ENCODE results near the gene PCDH9. TPM values are rescaled to one million over a fixed set of nuclear protein-coding genes. Genes with fewer than 3 reads are reported as not detected.

Gene PCDH9
- total and polyA plus RNA-seq, 10 of the 15 experiments (the other 5 are each of a cell fraction or from before 2014, with no cell fraction given) = 0.02 to 2.3 (median 0.05) TPM; not detected in 1

DNA sequence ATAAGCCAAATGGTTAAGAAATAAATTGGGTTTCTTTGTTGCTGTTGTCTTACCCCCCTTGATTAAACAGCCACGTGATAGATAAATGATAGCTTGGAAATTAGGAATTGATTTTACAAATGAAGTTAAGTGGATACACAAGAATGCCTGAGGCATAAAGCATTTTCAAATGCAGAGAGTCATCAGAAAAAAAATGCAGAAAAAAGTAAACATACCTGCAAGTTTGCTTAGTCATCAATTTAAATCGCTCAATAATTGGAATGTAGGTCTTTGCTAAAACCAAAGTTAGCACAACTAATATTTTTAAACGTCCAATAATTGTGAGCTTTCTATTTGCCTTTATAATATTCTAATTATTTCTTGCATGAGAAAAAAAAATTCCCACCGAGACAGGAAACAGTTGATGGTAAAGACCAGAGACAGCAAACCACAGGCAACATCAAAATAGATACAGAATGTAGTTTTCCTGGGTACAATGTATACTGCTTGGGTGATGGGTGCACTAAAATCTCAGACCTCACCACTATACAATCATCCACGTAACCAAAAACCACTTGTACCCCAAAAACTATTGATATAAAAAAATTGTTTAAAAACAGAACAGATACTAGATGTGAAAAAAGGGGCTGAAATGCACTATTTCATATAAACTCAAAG lies 924.0 kb downstream of the PCDH9 start:
- no peaks in the 10 kb centered on the region for H3K9me3 ChIP-seq (replicated peaks; ENCODE audit: control insufficient read depth, insufficient read depth, low read length)
- ChIA-PET RAD21 (ENCODE audit: unreplicated experiment) (no interaction called here), SMC1A (ENCODE audit: uncharacterized antibody, unreplicated experiment) (interaction anchor here (1.4 kb wide), 1 partner anchor 17 kb away, joined by 3 read pairs; no protein-coding TSS in a partner anchor), CTCF (no interaction called here), POLR2A (no interaction called here)
- no peaks in the 10 kb centered on the region for H3K36me3 ChIP-seq (ENCODE audit: control insufficient read depth in 2 of 2, insufficient read depth in 2 of 2, low read length in 1 of 2)
- no peak for FAIRE-seq
- H3K27ac ChIP-seq (ENCODE audit: control insufficient read depth, insufficient read depth) = no peak overlapping the region
- H3K27me3 ChIP-seq (replicated peaks in 1 of 2; ENCODE audit: control insufficient read depth in 2 of 2, insufficient read depth in 2 of 2, low read length in 1 of 2) = no peaks in the 10 kb centered on the region
- in situ Hi-C loops (cut with MboI) (no loop called here), intact Hi-C loops (cut with micrococcal nuclease; ENCODE audit: unreplicated experiment) (no loop called here)
- WGBS (ENCODE audit: insufficient coverage, insufficient replicate concordance, low lambda C conversion rate, missing lambda C conversion rate) = 0% methylated on average over 5 of the region's 5 CpGs
- TF ChIP-seq IRF4 (IDR thresholded peaks at IDR 0.05; ENCODE audit: low read depth, low read length) = no peak
- TF ChIP-seq SREBF1 (IDR thresholded peaks at IDR 0.05; ENCODE audit: low read length) = no peak
- no peak for TF ChIP-seq ZNF24 (IDR thresholded peaks at IDR 0.05)
- no peak for TF ChIP-seq CHD4 (IDR thresholded peaks at IDR 0.05)
- TF ChIP-seq HCFC1 (IDR thresholded peaks at IDR 0.05; ENCODE audit: low read length) = no peak
- TF ChIP-seq, protein P1, sequence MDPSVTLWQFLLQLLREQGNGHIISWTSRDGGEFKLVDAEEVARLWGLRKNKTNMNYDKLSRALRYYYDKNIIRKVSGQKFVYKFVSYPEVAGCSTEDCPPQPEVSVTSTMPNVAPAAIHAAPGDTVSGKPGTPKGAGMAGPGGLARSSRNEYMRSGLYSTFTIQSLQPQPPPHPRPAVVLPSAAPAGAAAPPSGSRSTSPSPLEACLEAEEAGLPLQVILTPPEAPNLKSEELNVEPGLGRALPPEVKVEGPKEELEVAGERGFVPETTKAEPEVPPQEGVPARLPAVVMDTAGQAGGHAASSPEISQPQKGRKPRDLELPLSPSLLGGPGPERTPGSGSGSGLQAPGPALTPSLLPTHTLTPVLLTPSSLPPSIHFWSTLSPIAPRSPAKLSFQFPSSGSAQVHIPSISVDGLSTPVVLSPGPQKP (IDR thresholded peaks at IDR 0.05; ENCODE audit: low read depth, low read length) = no peak
- TF ChIP-seq JUND (IDR thresholded peaks at IDR 0.05; ENCODE audit: low read depth, low read length) = no peak
- no peak for TF ChIP-seq MYC (IDR thresholded peaks at IDR 0.05; ENCODE audit: insufficient read depth, insufficient read length, insufficient replicate concordance, low read length, severe bottlenecking)
- TF ChIP-seq, protein P2, sequence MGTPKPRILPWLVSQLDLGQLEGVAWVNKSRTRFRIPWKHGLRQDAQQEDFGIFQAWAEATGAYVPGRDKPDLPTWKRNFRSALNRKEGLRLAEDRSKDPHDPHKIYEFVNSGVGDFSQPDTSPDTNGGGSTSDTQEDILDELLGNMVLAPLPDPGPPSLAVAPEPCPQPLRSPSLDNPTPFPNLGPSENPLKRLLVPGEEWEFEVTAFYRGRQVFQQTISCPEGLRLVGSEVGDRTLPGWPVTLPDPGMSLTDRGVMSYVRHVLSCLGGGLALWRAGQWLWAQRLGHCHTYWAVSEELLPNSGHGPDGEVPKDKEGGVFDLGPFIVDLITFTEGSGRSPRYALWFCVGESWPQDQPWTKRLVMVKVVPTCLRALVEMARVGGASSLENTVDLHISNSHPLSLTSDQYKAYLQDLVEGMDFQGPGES (IDR thresholded peaks at IDR 0.05) = no peak
- TF ChIP-seq, protein P3, sequence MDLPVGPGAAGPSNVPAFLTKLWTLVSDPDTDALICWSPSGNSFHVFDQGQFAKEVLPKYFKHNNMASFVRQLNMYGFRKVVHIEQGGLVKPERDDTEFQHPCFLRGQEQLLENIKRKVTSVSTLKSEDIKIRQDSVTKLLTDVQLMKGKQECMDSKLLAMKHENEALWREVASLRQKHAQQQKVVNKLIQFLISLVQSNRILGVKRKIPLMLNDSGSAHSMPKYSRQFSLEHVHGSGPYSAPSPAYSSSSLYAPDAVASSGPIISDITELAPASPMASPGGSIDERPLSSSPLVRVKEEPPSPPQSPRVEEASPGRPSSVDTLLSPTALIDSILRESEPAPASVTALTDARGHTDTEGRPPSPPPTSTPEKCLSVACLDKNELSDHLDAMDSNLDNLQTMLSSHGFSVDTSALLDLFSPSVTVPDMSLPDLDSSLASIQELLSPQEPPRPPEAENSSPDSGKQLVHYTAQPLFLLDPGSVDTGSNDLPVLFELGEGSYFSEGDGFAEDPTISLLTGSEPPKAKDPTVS (IDR thresholded peaks at IDR 0.05; ENCODE audit: low read depth, low read length) = no peak
- no peak overlapping the region for H2AFZ ChIP-seq (ENCODE audit: control insufficient read depth, low read depth, low read length)
- no peak overlapping the region for H3K9ac ChIP-seq (ENCODE audit: control insufficient read depth, insufficient read depth, low read length)
- H3K4me1 ChIP-seq (ENCODE audit: control insufficient read depth, insufficient read depth, low read length) = no peaks in the 10 kb centered on the region
- no TSS peak for BruUV-seq (replicated peaks)
- no peaks in the 10 kb centered on the region for H3K79me2 ChIP-seq (ENCODE audit: control insufficient read depth, insufficient read depth, low read length)
- no peak overlapping the region for H3K4me3 ChIP-seq
- DNase-seq (ENCODE audit: low read depth, low spot score) = no peak
- no peak overlapping the region for H3K4me2 ChIP-seq (ENCODE audit: control insufficient read depth, insufficient read depth)
- H4K20me1 ChIP-seq (ENCODE audit: control insufficient read depth, insufficient read depth) = no peaks in the 10 kb centered on the region
- no peak; the same call in 2 of the 3 replicates for ATAC-seq
